Measurements from ENCODE around the gene CFAP54.
"Not testable (repeated sequence)": the region's sequence is repeated elsewhere in the genome, so short reads cannot be mapped to it uniquely, and the experiment has no call there.

The CFAP54 gene

DNA sequence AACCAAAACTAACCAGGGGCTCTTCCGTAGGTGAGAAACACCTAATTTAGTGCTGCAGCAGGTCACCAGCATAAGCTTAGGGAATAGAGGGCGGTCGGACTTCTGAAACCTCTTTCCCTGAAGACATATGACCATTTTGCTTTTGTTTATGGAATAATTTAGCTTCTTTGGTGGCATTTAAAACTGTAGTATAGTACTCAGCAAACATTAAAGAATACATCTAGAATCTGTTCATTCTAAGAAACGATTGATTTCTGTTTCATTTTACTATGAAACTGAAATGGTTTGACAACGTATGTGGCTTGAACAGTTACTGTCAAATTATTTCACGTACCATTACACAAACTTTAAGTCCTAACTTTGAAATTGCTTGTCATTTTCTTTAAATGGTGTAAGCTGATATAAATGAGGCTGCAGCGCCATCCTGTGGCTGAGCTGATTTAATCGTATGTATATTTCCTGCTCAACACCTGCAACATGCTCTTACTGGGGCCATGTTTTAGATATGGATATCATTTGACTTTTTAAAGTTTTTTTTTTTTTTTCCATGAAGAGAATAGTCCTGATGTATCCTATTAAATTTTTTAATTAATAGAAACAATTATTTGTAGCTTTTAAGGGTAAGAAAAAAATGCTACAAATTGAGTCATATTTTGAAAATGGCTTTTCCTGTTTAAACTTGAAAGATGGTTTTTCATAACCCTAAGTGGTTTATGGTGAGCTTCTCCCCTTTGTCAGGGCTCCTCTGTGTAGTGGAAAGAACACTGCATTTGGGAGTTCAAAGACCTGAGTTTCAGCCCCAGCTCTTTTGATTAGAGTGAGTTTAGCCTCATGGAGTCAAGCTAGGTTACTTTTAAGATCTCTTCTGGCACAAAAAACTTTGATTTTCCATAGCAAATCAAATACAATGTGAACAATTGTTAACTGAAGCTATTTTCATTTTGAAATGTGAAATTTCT, 27.4 kb downstream of the CFAP54 start:
- peak; percentile 48 for DNase-seq

DNA sequence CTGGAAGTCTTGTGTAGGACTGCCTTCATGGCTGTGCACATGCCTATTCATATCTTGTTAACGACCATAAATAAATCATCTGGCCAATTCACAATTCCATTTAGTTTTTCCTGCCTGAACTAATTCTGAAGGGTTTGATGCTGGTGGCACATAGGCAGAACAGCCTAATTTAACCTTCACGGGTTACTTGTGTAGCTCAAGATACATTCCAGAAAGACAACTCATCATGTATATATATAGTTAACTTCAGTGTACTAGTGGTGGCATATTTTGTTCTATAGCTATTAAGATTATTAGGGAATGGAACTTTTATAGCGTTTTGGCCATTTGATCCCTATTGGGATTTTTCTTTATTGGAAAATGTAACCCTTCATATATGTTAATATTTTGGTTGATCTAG, 31.4 kb downstream of the CFAP54 start:
- no peak for DNase-seq

DNA sequence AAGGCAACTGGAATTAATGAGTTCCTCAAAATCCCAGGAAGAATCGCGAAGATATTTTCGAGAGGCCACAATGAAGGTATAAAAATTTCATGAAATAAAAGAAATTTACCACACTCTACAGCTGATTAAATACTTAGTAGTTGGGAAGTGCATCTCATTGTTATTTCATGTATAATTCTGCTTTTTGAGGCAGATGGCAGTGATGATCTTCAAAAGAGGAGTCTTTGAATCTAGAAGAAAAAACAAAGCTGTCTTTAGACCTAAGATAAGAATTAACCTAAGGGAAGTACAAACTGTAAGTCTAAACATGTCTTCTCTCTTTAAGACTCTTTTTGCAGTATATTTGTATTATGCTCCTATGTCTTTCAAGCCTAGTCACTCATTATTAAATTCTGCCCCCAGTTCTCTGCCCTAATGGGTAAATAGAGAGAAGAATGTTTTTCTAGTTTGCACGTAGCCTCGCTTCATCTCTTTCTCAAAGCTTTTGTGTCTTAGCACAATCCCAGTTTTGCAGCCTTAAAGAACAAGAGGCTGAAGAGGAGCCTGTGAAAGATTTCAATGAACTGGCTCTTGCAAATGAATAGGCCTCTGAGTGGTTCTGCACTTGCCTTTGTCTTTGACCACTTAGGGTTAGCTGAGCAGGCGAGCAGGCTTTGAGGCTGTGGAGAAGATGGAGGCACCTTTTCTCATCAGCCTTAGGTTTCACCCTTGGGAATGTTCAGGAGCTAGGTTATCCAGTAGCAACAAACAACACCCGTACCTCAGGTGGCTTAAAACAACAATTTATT, 32.7 kb downstream of the CFAP54 start:
- DNase-seq = no peak

DNA sequence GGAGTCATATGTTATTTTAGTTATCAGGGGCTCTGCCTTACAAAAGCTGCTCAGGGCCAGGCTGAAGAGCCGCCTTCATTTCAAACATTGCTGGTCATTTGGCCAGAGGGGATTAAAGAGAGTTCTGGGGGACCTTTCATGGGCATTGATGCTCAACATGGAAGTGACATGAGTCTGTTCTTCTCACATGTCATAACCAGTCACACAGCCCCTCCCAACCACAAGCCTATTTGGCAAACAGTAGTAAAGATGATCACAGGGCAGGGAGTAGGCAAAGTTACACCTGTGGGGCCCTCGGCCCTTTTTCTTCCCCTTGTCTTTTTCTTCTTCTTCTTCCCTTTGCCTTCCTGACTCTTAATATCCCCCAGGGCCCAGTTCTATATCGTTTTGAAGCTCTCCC, 33.3 kb downstream of the CFAP54 start:
- DNase-seq = no peak

DNA sequence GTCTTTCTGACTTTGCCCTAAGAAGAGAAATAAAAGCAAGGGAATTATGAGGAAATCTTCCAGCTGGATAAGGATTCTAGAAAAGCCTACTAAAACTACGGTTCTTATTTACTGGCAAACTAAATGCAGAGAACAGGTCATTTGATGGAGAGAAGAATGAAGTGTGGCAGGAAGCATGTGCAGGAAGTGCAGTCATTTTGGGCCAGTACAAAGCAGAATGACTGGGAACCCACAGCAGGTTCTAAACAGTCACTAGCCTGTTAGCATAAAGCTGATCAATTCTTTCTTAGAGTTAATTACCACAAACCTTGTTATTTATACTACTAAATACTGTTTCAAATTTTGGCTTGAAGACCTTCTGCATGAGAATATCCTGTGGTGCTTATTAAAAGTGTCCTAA, 36.7 kb downstream of the CFAP54 start:
- DNase-seq = no peak

DNA sequence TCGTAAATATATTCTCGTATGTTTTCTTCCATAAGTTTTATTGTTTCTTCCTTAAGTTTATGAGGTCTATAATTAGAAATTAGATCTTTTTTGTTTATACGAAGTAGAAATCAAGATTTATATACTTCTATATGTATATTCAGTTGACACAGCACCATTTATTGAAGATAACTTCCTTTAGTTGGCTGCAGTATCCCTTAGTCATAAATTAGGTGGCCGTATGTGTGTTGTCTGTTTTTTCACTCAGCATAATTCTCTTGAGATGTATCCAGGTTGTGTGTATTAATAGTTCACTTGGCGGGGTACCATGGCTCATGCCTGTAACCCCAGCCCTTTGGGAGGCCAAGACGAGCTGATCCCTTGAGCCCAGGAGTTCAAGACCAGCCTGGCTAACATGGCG, 40.5 kb downstream of the CFAP54 start:
- no peak for DNase-seq

DNA sequence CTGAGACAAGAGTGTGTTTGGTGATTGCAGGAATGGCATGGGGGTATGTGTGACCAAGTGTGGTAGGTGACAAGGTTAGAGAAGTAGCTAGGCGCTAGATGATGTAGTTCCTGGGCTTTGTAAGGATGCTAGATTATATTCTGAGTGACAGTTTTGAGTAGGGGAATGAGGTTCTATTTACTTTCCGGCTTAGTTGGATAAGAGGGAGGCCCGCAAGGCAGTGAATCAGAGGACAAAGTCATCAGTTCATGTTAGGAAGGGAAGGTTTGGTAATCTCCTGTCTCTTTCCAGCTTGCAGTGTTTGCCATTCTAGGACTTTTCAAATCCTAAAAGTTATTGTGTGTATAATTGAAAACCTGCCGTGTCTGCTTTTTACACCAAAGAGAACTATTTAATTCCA, 45.0 kb downstream of the CFAP54 start:
- DNase-seq = no peak

DNA sequence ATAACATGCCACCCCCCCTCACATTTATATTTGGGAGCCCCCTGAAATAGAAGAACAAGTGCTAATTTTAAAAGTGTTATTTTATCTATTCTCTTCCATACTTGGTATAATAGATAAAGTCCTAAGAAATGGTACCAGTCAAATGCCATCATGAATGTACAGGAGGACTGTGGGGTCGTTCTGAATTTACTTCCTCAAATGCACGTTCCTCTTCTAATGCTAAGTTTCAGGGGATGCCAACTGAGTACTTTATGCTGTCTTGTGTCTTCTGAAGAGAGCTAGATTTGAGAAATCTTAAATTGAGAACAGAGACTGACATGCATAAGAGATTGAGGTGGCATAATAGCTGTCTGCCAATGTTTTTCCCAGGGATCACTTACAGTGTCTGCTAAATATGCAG, 59.0 kb downstream of the CFAP54 start:
- no peak for DNase-seq

DNA sequence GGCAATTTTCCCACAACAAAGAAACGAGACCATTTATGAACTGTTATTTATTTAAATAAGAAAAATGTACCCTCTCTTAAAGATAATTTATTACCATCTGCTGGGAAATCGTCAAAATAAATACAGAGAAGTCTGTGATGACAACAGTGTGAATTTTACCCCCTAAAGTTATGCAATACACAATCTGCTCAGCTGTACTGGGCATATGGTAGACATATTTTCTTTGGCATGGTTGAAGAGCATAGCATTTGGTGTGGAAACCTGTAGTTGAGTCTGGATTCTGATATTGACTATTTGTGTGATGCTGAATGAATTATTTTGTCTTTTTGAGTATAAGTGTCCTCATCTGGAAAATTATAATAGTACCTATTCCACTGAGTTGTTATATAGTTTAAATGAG, 60.0 kb downstream of the CFAP54 start:
- no peak for DNase-seq

DNA sequence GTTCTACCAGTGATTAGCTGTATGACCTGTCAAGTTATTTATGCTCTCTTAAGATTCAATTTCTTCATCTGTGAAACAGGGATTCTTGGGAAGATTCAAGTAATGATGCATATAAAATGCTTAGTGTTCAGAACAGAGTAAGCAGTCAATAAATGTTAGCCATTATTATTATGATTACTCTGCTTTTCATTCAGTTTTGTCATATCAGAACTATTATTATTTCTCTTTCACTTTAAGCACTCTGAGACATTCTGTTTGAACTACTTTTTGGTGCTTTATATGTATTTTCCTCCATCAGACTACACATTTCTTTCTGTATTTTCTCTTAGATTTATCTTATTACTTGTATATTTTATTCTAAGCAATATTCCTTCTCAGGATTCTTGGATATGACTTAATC, 81.2 kb downstream of the CFAP54 start:
- no peak for DNase-seq

DNA sequence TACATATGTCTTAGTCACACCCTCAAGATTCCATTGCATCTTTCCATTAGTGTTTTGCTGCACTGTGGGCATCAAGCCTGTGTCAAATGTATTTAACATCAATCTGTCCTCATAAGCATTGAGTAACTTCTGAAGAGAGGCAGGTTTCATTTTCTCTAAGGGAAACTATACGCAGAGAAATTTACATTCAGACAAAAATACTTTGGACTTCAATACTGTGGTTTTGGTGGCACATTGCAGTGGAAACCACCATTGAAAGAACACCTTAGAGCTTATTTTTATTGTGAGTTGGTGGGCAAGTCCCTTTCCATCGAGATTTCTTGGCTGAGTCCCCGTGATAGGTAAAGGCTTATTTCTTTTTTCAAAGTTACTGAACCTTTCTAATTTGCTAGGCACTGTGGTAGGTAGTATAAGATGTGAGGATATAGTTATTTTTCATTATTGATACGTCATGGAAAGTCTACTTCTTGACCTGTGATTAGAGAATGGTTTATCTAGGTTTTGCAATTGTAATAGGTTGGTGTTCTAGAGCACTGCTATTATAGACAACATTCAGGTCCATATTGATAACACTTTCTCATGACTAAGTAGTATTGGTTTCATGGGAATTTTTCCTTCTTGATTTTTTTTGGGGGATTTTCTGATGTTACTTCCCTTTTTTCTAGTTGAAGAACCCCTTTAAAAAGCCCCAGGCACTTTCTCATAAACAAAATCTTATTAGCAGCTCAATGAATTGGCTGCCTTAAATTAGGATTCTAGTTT, 81.9 kb downstream of the CFAP54 start:
- no peak for DNase-seq

DNA sequence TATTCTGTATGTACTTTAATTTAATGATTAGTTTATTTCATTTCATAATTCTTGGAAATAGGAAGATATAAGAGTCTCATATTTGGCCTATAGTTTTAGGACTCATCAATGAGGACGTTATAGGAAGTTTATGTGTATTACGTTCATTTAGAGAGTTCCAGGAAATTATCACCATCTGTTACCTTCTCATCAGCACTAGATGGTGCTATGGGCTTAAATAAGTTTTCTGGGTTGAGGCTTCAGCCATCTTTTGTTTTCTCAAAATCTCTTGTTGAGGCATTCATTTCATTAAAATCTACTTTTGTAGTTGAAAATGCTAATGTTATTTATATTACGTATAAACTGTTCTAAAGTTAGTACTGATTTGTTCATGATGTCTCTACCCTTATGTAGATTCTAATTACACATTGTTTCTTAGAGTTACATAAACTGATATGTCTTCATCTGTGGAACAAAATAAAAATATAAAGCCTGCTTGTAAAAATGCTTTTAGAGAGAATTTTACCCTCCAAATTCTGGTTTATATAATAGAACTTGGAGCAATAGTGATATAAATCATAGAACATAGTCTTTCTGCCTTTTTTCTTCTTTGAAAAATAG, 89.2 kb downstream of the CFAP54 start:
- DNase-seq = peak; percentile 85

DNA sequence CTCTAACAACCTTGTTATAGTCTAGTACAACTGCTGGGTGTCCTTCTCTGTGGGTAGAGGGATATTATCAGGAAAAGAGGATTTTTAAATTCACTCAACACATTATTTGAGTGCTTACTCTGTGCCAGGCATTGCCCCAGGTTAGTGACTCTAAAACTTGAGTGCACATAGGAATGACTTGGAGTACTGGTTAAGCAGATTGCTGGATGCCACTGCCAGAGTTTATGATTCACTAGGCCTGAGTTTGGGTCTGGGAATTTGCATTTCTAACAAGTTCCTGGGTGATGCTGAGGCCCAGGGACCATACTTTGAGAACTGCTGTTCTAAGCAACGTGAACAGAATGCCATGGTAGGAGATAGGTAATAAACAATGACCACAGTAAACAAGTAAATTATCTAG, 96.6 kb downstream of the CFAP54 start:
- no peak for DNase-seq

DNA sequence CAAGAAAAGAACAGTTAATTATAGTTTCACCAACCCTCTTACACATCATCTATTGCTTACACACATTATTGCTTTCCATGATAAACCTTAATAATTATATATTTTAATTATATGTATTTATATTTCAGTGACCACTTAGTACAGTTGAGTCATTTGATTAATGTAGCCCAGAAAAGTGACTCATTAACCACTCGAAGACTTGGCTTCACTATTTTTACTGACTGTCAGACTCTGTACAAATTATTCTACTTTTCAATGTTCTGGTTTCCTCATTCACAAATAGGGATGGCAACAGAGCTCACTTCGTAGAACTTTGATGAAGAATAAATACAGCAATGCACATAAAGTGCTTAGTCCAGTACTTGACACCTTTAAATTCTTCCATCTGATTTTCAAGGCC, 98.3 kb downstream of the CFAP54 start:
- DNase-seq = no peak

DNA sequence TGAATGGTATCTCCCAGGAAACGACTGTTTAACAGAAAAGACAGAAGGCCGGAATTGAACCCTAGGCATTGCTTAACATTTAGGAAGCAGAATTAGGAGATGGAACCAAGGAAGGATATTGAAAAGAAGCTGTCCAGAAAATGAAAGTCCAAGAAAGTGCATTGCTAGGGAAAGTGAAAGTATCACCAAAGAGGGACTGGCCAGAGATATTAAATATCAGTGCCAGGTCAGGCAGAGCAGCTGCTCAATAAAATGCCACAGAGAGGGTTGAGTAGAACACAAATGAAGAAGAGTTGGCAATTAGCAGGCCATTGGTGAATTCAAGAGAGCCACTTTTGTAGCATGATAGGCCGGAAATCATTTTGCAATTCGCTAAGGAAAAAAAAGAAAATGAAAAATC, 101.6 kb downstream of the CFAP54 start:
- DNase-seq = no peak

DNA sequence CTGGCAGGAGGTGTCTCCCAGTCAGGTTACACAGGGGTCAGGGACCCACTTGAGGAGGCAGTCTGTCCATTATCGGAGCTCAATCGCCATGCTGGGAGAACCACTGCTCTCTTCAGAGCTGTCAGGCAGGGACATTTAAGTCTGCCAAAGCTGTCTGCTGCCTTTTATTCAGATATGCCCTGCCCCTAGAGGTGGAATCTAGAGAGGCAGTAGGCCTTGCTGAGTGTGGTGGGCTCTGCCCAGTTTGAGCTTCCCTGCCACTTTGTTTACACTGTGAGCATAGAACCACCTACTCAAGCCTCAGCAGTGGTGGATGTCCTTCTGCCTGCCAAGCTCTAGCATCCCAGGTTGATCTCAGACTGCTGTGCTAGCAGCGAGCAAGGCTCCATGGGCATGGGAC, 115.0 kb downstream of the CFAP54 start:
- not testable (repeated sequence) for DNase-seq

DNA sequence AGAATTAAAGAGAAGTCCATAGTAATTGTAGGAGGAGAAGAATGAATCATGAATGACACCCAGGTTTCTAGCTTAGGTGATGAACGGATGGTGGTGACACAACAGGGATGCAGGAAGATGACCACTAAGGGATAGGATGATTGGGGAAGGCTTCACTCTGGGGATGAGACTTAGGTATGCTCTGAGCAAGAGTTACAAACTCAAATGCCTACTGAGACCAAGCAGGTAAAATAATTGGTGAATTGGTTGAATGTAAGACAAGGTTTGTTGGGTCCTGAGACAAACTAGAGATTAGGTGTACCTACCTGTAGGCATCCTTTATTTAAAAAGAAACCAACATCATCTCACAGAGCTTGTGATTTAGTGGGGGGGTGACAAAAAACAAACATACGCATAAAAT, 116.3 kb downstream of the CFAP54 start:
- no peak for DNase-seq

DNA sequence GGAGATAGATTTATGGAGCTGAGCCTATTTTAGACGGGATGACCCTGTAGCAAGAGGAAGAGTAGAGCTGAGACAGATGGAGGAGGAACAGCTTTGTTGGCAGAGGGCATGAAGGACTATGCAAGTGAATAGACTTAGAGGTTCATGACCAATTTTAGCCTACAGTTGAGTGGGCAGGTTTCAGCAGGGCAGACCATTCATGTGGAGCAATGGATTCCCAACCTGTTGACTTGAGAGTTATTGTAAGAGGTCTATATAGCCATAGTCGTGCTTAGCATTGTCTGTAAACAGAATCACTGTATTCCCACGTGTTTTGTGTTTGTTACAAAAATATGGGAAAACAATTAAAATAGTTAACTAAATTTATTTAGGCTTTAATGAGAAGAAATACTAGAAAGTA, 116.8 kb downstream of the CFAP54 start:
- DNase-seq = no peak

DNA sequence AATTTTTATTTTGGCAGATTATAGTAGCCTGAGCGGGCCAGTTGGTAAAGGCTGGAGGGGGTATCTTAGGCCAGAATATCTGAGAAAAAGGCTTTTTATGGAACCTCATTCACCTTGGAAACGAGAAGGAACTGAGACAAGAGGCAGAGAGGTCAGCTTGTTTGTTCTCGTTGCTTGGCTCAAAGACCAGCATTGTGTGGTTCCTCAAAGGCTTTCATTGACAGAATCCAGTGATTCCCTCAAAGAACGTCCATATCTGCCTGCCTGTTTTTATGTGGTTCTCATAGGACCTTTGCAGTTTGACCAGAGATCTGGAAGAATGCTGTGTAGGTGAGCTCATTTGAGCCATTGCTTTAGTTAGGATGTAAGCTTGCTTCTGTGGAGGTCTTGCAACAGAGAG, 117.3 kb downstream of the CFAP54 start:
- DNase-seq = no peak

DNA sequence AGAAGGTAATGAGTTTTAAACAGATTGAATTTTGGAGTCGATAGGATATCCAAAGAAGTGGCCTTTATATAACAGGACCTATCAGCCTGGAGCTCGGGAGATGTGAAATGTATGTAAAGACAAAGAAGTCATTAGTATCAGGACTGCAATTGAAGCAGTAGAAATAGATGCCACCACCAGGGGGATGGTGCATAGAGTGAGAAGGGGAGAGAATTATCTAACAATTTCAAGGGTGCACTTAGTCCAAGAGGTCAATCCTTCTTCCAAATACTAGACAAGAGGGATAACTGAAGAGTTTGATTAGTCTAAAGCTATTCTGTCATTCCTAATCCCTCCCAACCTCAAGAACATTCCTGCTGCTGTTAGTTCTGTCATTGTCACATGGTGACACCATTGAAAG, 127.8 kb downstream of the CFAP54 start:
- DNase-seq = no peak

DNA sequence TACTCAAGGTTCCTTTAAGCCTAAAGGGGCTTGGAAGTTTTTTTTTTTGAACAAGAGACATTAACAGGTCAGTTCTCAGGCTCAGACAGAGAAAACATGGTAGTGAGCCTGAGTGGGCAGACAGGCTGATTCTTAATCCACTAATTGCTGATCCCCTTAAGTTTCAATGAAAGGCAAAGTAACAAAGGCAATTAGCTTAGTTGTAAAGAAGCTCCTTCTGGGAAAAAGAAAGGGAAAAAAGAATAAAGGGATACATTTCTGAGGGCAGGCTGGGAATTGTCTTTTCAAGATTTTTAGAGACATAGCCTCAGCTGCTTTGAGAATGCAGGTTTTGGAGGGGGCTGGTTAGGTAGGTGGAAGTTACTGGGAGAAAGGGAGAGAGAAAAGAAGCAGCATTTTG, 133.8 kb downstream of the CFAP54 start:
- DNase-seq = no peak

DNA sequence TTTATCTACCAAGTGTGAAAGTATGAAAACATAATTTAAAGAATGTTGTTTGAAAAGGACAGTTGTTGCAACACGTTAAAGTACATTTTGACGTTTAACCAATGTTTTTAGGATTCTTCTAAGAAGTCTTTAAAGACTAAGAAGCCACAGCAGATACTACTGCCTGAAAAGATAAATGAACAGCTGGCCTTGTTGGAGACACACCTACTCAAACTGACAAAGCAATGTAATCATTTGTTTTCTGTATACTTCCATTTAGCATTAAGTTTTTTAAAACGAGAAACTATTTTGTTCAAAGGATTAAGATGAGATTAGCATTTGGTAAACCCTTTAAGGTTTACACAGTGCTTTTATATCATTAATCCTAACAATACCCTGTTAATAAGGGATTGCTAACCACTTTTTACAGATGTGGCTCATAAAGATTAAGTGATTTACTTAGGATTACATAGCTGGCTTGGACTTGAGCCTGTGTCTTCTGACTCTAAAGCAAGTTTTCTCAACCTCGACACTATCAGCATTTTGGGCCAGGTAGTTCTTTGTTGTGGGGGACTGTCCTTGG, 134.4 kb downstream of the CFAP54 start:
- DNase-seq = no peak

DNA sequence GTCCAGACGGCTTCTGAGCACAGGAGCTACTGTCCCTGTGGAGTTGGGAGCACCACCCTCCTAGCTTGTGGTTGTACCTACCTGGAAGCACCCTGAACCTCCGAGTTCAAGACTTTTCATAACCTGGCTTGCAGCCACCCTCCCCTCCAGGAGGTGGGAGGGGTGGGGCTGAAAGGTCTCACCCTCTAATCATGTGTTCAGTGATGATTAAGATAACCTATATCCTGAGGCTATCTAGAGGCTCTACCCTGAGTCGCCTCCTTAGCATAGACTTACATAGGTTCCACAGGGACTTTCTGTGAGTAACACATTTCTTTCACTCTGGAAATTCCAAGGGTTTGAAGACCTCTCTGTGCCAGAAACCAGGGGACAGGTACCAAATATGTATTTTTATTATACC, 146.5 kb downstream of the CFAP54 start:
- DNase-seq = no peak

All from NCI-H748 treated with DMSO at 0.1 percent for 48 hours (cell line).